Suppressor macrophage treated with lipopolysaccharide for 1 hour (primary cell): ENCODE measurements around the gene KCNH8.

ENCODE experiments used
- DNase-seq, 3 donors: peaks; one replicate each; pipeline ENCODE4 v3.0.0-alpha.2; 2020 to 2022

The KCNH8 gene

GRCh38 chr3:19254784-19255338 lies 106.6 kb downstream of the KCNH8 start:
- peak in 1 of 3 donors; percentile 13 for DNase-seq

GRCh38 chr3:19256313-19256712 lies 108.0 kb downstream of the KCNH8 start:
- no peak for DNase-seq

- peak in 1 of 3 donors; percentile 10 for DNase-seq
Measured at GRCh38 chr3:19263606-19264005, 115.3 kb downstream of the KCNH8 start.

GRCh38 chr3:19264424-19264823 lies 116.1 kb downstream of the KCNH8 start:
- peak in 1 of 3 donors; percentile 15 for DNase-seq

- DNase-seq = peak in 1 of 3 donors; percentile 1
Measured at GRCh38 chr3:19267040-19267439, 118.7 kb downstream of the KCNH8 start.

- peak in 1 of 3 donors; percentile 5 for DNase-seq
Measured at GRCh38 chr3:19270481-19270880, 122.2 kb downstream of the KCNH8 start.

GRCh38 chr3:19272296-19272695 lies 124.0 kb downstream of the KCNH8 start:
- peak in 2 of 3 donors; percentile 2 to 17 for DNase-seq

- no peak for DNase-seq
Measured at GRCh38 chr3:19273091-19273490, 124.8 kb downstream of the KCNH8 start.

GRCh38 chr3:19274576-19274975 lies 126.3 kb downstream of the KCNH8 start:
- no peak for DNase-seq

- DNase-seq = peak in 1 of 3 donors; percentile 15
Measured at GRCh38 chr3:19284974-19285373, 136.7 kb downstream of the KCNH8 start.

GRCh38 chr3:19293295-19293694 lies 145.0 kb downstream of the KCNH8 start:
- DNase-seq = no peak

GRCh38 chr3:19295208-19295607 lies 146.9 kb downstream of the KCNH8 start:
- no peak for DNase-seq

- no peak for DNase-seq
Measured at GRCh38 chr3:19331931-19332330, 183.6 kb downstream of the KCNH8 start.

- no peak for DNase-seq
Measured at GRCh38 chr3:19334120-19334519, 185.8 kb downstream of the KCNH8 start.

- no peak for DNase-seq
Measured at GRCh38 chr3:19338769-19339168, 190.5 kb downstream of the KCNH8 start.

- DNase-seq = no peak
Measured at GRCh38 chr3:19342389-19342788, 194.1 kb downstream of the KCNH8 start.

GRCh38 chr3:19346759-19347158 lies 198.4 kb downstream of the KCNH8 start:
- no peak for DNase-seq

GRCh38 chr3:19347671-19348070 lies 199.4 kb downstream of the KCNH8 start:
- DNase-seq = peak in 1 of 3 donors; percentile 1

- no peak for DNase-seq
Measured at GRCh38 chr3:19348500-19348899, 200.2 kb downstream of the KCNH8 start.

GRCh38 chr3:19348941-19349564 lies 200.7 kb downstream of the KCNH8 start:
- DNase-seq = peak; percentile 41 to 65 (median 44)

GRCh38 chr3:19357947-19358346 lies 209.6 kb downstream of the KCNH8 start:
- no peak for DNase-seq

GRCh38 chr3:19363071-19363470 lies 214.8 kb downstream of the KCNH8 start:
- DNase-seq = no peak

GRCh38 chr3:19364148-19364547 lies 215.8 kb downstream of the KCNH8 start:
- no peak for DNase-seq

GRCh38 chr3:19365471-19365870 lies 217.2 kb downstream of the KCNH8 start:
- no peak for DNase-seq

- no peak for DNase-seq
Measured at GRCh38 chr3:19384868-19385267, 236.6 kb downstream of the KCNH8 start.
